ENCODE measurements around the gene LETM1. TPM values are rescaled to one million over a fixed set of nuclear protein-coding genes. Genes with fewer than 3 reads are reported as not detected.

Gene LETM1
- total RNA-seq, 2 experiments from 2014 or later, result 56.6 to 58.9 TPM

DNA sequence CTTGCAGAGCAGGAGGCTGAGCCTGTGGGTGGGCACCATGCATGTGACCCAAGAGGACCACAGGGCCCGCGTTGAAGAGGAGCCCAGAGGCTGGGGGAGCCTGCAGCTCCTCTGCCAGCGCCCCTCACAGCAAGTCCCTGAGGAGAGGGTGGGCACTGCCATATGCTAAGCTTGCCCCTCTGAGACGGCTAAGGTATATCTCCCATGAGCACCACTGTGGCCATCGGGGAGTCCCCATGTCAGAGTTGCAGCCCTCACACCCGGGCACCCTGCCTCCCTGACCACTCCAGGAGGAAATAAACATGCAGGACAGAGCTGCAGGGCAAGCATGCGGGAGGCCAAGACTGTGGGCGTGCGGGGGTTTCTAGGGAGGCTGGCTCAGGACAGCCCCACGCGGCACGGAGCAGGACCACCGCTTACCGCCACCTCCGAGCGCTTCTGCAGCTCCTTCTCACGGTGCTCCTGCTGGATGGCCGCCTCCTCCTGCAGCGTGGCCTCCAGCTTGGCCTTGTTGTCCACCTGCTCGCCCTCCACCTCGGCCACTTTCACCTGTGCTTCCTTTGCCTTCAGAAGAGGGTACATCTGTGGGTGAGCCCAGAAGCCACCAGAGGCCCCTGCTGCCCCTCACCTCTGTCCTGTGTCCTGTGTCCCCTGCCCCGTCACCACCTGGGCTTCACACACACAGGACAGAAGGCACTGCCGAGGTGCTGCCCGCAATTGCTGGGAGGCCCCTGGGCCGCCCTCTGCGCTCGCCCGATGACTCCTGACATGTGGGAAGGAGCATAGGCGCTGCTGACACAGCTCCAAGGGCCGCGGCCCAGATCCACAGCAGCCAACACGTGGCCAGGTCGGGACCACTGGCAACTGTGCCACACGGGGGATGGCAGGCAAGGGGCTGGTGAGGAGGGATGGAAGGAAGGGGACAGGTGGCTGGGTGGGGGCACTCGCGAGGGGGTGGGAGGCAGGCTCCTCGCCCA, 33.1 kb downstream of the LETM1 start:
- ChIA-PET POLR2A (no interaction called here), CTCF (no interaction called here)
- no peak for DNase-seq
- Mint-ChIP-seq H3K27ac (no peak overlapping the region), H3K4me3 (no peak overlapping the region), H3K9me3 (ENCODE audit: insufficient read depth) (no peaks in the 10 kb centered on the region), H3K36me3 (ENCODE audit: low read depth) (peaks cover 25% of the 10 kb centered on the region), H3K4me1 (ENCODE audit: low read depth) (no peaks in the 10 kb centered on the region), H3K27me3 (ENCODE audit: low read depth) (no peaks in the 10 kb centered on the region)
- ATAC-seq, result no peak

DNA sequence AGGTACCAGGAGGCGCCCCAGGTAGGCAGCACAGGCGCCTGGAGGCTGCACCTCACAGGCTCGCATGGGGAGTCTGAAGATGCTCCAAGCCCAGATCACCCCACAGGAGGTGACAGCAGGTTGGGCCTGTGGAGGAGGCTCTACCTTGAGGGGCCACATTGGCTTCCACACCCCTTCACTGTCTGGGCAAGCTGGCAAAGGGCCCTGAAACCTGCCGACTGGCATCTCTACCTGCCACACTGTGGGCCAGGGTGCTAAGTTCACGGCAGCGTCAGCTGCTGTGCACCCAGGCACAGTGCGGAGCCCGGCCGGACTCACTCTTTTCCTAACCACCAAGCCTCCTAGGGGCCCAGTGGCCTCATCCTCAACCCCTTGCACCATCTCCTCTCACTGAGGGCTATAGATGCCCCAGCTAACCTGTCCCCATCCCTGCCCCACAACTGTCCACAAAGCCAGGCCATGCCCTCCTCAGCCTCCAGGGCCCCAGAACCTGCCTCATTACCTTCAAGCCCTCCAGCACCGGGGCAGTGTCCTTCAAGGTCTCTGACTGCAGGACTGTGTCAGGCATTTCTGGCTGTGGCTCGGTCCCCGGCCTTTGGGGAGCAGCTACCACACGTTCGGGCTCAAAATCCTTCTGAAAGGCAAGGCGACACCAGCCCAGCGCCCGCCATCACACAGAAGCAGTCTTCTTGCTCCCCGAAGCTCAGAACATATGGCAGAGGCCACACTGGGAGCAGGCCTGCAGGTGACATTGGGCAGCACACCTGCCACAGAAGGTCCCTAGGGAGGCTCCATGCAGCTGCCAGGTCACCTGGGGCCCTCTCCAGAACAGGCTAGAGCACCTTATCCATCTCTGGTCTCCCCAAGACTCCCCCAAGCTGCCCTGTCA, 34.0 kb downstream of the LETM1 start:
- no peak for DNase-seq
- Mint-ChIP-seq H3K36me3 (ENCODE audit: low read depth) (peaks cover 29% of the 10 kb centered on the region), H3K27ac (no peak overlapping the region), H3K27me3 (ENCODE audit: low read depth) (no peaks in the 10 kb centered on the region), H3K9me3 (ENCODE audit: insufficient read depth) (no peaks in the 10 kb centered on the region), H3K4me3 (no peak overlapping the region), H3K4me1 (ENCODE audit: low read depth) (no peaks in the 10 kb centered on the region)
- ChIA-PET CTCF (no interaction called here), POLR2A (no interaction called here)
- no peak for ATAC-seq

DNA sequence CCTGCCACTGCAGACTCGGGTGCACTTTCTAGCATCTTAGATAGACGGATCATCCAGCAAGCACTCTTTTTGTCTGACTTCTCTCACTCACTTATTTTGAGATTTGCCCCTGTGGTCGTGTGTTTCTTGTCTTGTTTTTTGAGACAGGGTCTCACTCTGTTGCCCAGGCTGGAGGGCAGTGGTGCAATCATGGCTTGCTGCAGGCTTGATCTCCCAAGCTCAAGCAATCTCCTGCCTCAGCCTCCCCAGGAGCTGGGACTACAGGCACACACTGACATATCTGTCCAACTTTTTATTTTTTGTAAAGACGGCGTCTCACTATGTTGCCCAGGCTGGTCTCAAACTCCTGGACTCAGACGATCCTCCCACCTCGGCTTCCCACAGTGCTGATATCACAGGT, 36.1 kb downstream of the LETM1 start:
- Mint-ChIP-seq H3K9me3 (ENCODE audit: insufficient read depth) (no peaks in the 10 kb centered on the region), H3K36me3 (ENCODE audit: low read depth) (peaks cover 36% of the 10 kb centered on the region), H3K27ac (no peak overlapping the region), H3K27me3 (ENCODE audit: low read depth) (no peaks in the 10 kb centered on the region), H3K4me3 (no peak overlapping the region), H3K4me1 (ENCODE audit: low read depth) (no peaks in the 10 kb centered on the region)
- POLR2A ChIA-PET, result no interaction called here
- ATAC-seq (no peak), DNase-seq (no peak)
- CTCF ChIA-PET, result interaction anchor here (0.8 to 1.5 kb wide), 3 partner anchors 9 to 79 kb away, joined by 3 to 4 read pairs (median 3); no protein-coding TSS in a partner anchor

GRCh38 chr4:1819284-1819683, 36.7 kb downstream of the LETM1 start:
- ATAC-seq, result no peak
- CTCF ChIA-PET, result interaction anchor here (1.0 to 1.7 kb wide), 2 partner anchors 73 to 79 kb away, joined by 3 to 6 read pairs; no protein-coding TSS in a partner anchor
- H3K27ac Mint-ChIP-seq, result no peak overlapping the region
- no peak overlapping the region for H3K4me3 Mint-ChIP-seq
- DNase-seq, result no peak
- H3K27me3 Mint-ChIP-seq (ENCODE audit: low read depth), result no peaks in the 10 kb centered on the region
- H3K36me3 Mint-ChIP-seq (ENCODE audit: low read depth), result peaks cover 40% of the 10 kb centered on the region
- H3K9me3 Mint-ChIP-seq (ENCODE audit: insufficient read depth), result no peaks in the 10 kb centered on the region
- no peaks in the 10 kb centered on the region for H3K4me1 Mint-ChIP-seq (ENCODE audit: low read depth)
- POLR2A ChIA-PET, result no interaction called here

DNA sequence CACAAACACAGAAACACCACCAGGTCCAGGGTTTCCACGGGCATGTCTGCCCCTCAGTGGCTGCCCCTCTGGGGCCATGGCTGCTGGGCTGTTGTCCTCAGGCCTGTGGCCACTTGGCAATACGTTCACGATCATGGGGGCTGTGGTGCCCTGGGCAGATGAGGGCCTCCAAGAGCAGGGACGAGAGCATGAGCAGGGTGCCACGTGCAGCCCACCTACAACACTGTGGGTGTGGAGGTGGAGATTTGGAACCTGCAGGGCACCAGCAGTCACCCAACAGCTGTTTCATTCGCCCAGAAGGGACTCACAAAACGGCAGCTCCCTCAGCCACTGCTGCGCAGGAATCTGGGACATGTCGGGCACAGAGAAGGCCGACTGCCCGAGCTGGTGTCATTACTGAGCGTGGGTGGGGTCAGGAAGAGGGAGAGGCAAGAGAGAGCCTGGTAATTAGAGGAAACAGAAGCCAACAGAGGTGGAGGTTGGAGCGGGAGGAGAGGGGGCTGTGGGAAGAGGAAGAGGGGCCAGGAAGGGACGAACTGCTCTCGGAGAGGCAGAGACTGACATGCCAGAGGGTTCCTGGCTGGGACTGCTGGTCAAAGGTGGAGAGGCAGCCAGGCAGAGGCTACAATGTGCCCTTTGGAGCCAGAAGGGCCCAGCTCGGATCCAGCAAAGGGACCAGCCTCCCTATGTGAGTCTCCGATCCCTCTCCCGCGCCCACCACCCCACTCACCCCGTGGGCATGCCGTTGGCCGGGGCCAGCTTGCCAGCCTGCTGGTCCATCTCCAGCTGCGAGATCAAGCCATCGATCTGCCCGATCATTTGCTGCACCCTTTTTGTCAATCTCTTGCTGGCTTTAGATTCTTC, 39.7 kb downstream of the LETM1 start:
- no peaks in the 10 kb centered on the region for H3K27me3 Mint-ChIP-seq (ENCODE audit: low read depth)
- no peak for DNase-seq
- no peaks in the 10 kb centered on the region for H3K4me1 Mint-ChIP-seq (ENCODE audit: low read depth)
- ChIA-PET CTCF (interaction anchor here (1.0 to 2.2 kb wide), 2 partner anchors 70 to 83 kb away, joined by 4 to 8 read pairs; no protein-coding TSS in a partner anchor), POLR2A (no interaction called here)
- H3K9me3 Mint-ChIP-seq (ENCODE audit: insufficient read depth), result no peaks in the 10 kb centered on the region
- ATAC-seq, result no peak
- no peak overlapping the region for H3K27ac Mint-ChIP-seq
- H3K4me3 Mint-ChIP-seq, result no peak overlapping the region
- H3K36me3 Mint-ChIP-seq (ENCODE audit: low read depth), result peaks cover 46% of the 10 kb centered on the region

- Mint-ChIP-seq H3K4me3 (no peak overlapping the region), H3K27ac (no peak overlapping the region), H3K36me3 (ENCODE audit: low read depth) (peaks cover 45% of the 10 kb centered on the region), H3K4me1 (ENCODE audit: low read depth) (no peaks in the 10 kb centered on the region), H3K27me3 (ENCODE audit: low read depth) (no peaks in the 10 kb centered on the region), H3K9me3 (ENCODE audit: insufficient read depth) (no peaks in the 10 kb centered on the region)
- DNase-seq, result no peak
- ATAC-seq, result no peak
- CTCF ChIA-PET, result interaction anchor here (2.8 kb wide), 1 partner anchor 84 kb away, joined by 9 read pairs; no protein-coding TSS in a partner anchor
- POLR2A ChIA-PET, result no interaction called here
These were observed 40.6 kb downstream of the LETM1 start for GRCh38 chr4:1815096-1815996.

DNA sequence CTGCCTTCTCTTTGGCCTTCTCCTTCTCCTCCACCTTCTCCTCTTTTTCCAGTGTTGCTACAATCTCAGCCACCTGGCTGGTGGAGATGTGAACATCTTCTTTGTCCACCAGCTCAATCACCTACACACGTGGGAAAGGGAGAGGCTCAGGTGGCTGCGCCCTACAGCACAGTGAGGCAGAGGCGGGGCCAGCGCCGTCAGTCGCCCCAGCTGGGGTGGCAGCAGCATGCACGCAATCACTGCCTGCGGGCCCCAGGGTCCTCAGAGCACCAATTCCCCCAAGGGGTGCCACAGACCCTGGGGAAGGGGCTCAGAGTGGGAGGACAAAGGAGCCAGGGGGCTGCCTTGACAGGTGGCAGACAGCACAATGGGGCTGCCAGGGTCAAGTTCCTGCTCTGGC, 41.5 kb downstream of the LETM1 start:
- no peaks in the 10 kb centered on the region for H3K9me3 Mint-ChIP-seq (ENCODE audit: insufficient read depth)
- CTCF ChIA-PET, result interaction anchor here (2.8 kb wide), 1 partner anchor 85 kb away, joined by 9 read pairs; no protein-coding TSS in a partner anchor

GRCh38 chr4:1813915-1814314, 42.0 kb downstream of the LETM1 start:
- no peaks in the 10 kb centered on the region for H3K9me3 Mint-ChIP-seq (ENCODE audit: insufficient read depth)
- POLR2A ChIA-PET, result no interaction called here
- ATAC-seq, result no peak
- no peaks in the 10 kb centered on the region for H3K4me1 Mint-ChIP-seq (ENCODE audit: low read depth)
- no peak overlapping the region for H3K4me3 Mint-ChIP-seq
- CTCF ChIA-PET, result interaction anchor here (2.8 kb wide), 1 partner anchor 85 kb away, joined by 9 read pairs; no protein-coding TSS in a partner anchor
- no peaks in the 10 kb centered on the region for H3K27me3 Mint-ChIP-seq (ENCODE audit: low read depth)
- H3K27ac Mint-ChIP-seq, result no peak overlapping the region
- DNase-seq, result no peak
- H3K36me3 Mint-ChIP-seq (ENCODE audit: low read depth), result peaks cover 32% of the 10 kb centered on the region

More for the DNA sequence above, 41.5 kb downstream of the LETM1 start:
- POLR2A ChIA-PET, result no interaction called here
- Mint-ChIP-seq H3K27me3 (ENCODE audit: low read depth) (no peaks in the 10 kb centered on the region), H3K4me1 (ENCODE audit: low read depth) (no peaks in the 10 kb centered on the region), H3K4me3 (no peak overlapping the region), H3K36me3 (ENCODE audit: low read depth) (peaks cover 36% of the 10 kb centered on the region), H3K27ac (no peak overlapping the region)
- DNase-seq, result no peak
- no peak for ATAC-seq

- H3K27ac Mint-ChIP-seq, result no peak overlapping the region
- H3K9me3 Mint-ChIP-seq (ENCODE audit: insufficient read depth), result no peaks in the 10 kb centered on the region
- ChIA-PET POLR2A (interaction anchor here (0.6 kb wide), 1 partner anchor 17 kb away, joined by 3 read pairs; no protein-coding TSS in a partner anchor), CTCF (interaction anchor here (2.8 kb wide), 1 partner anchor 86 kb away, joined by 9 read pairs; no protein-coding TSS in a partner anchor)
- peaks cover 32% of the 10 kb centered on the region for H3K36me3 Mint-ChIP-seq (ENCODE audit: low read depth)
- H3K4me3 Mint-ChIP-seq, result no peak overlapping the region
- no peak for ATAC-seq
- no peaks in the 10 kb centered on the region for H3K4me1 Mint-ChIP-seq (ENCODE audit: low read depth)
- no peak for DNase-seq
- H3K27me3 Mint-ChIP-seq (ENCODE audit: low read depth), result no peaks in the 10 kb centered on the region
These were observed 42.7 kb downstream of the LETM1 start for GRCh38 chr4:1813231-1813630.

GRCh38 chr4:1812720-1813119, 43.2 kb downstream of the LETM1 start:
- peaks cover 29% of the 10 kb centered on the region for H3K36me3 Mint-ChIP-seq (ENCODE audit: low read depth)
- H3K9me3 Mint-ChIP-seq (ENCODE audit: insufficient read depth), result no peaks in the 10 kb centered on the region
- no peaks in the 10 kb centered on the region for H3K4me1 Mint-ChIP-seq (ENCODE audit: low read depth)
- H3K27ac Mint-ChIP-seq, result no peak overlapping the region
- DNase-seq, result no peak
- no peaks in the 10 kb centered on the region for H3K27me3 Mint-ChIP-seq (ENCODE audit: low read depth)
- ChIA-PET POLR2A (interaction anchor here (0.6 kb wide), 1 partner anchor 17 kb away, joined by 3 read pairs; no protein-coding TSS in a partner anchor), CTCF (interaction anchor here (1.1 to 2.8 kb wide), 2 partner anchors 64 to 87 kb away, joined by 4 to 9 read pairs; no protein-coding TSS in a partner anchor)
- ATAC-seq, result no peak
- no peak overlapping the region for H3K4me3 Mint-ChIP-seq

Data from activated CD8-positive, alpha-beta T cell treated with anti-CD3 and anti-CD28 coated beads, Interleukin-2, amount 10 ng/mL, durations not matched to agents 7 days and 5 days (primary cell).